Right lobe of liver (tissue), 4 donors: ENCODE results near the gene COL9A1.

Experiments
- CTCF ChIP-seq, 4 donors: fragments of 200-600 bp in 3 of 4; fragments of 450-650 bp in 1 of 4; IDR thresholded peaks; one replicate each; pipeline versions ENCODE4 v1.5.1 to v1.8.0; 2016 to 2022; ENCODE audit warnings: antibody characterized with exemption in 4 of 4, mild to moderate bottlenecking in 2 of 4
- POLR2A ChIP-seq: fragments of 450-650 bp; IDR thresholded peaks from one replicate; pipeline ENCODE4 v1.6.1; 2017; ENCODE audit warnings: antibody characterized with exemption, mild to moderate bottlenecking
- donor health status: DM: no; HTN: no; CAD: no.
- donor health status: DM: no; HTN: no; CAD: no.
- donor health status: DM: no; HTN: yes; CAD: no.

GRCh38 chr6:70172252-70172651 lies 130.6 kb downstream of the COL9A1 start:
- no peak for TF ChIP-seq CTCF (IDR thresholded peaks at IDR 0.05)
- TF ChIP-seq POLR2A = no peak
